ENCODE data around the gene KLK2.

Gene KLK2

GRCh38 chr19:50844296-50844935, 28.8 kb upstream of the KLK2 start:
- no peak for DNase-seq (ENCODE audit: low read depth in 2 of 3, low spot score in 2 of 3)

- DNase-seq (ENCODE audit: low read depth in 2 of 3, low spot score in 2 of 3): no peak
Observed at GRCh38 chr19:50850738-50851137, 22.5 kb upstream of the KLK2 start.

- no peak for DNase-seq (ENCODE audit: low read depth in 2 of 3, low spot score in 2 of 3)
Observed at GRCh38 chr19:50851620-50852019, 21.6 kb upstream of the KLK2 start.

- no peak for DNase-seq (ENCODE audit: low read depth in 2 of 3, low spot score in 2 of 3)
Observed at GRCh38 chr19:50854636-50855410, 18.4 kb upstream of the KLK2 start, which contains the start of gene KLK3. KLK3 (plus strand) TSS chr19:50854915; CDS start chr19:50854956, 41 bp downstream.

GRCh38 chr19:50857366-50857765, 15.9 kb upstream of the KLK2 start:
- DNase-seq (ENCODE audit: low read depth in 2 of 3, low spot score in 2 of 3): no peak

- DNase-seq (ENCODE audit: low read depth in 2 of 3, low spot score in 2 of 3): no peak
Observed at GRCh38 chr19:50858886-50859285, 14.4 kb upstream of the KLK2 start.

- no peak for DNase-seq (ENCODE audit: low read depth in 2 of 3, low spot score in 2 of 3)
Observed at GRCh38 chr19:50859849-50860248, 13.4 kb upstream of the KLK2 start.

GRCh38 chr19:50861010-50861409, 12.2 kb upstream of the KLK2 start:
- DNase-seq (ENCODE audit: low read depth in 2 of 3, low spot score in 2 of 3): no peak

- no peak for DNase-seq (ENCODE audit: low read depth in 2 of 3, low spot score in 2 of 3)
Observed at GRCh38 chr19:50861496-50862286, 11.5 kb upstream of the KLK2 start.

GRCh38 chr19:50869479-50869878, 3.8 kb upstream of the KLK2 start:
- no peak for DNase-seq (ENCODE audit: low read depth in 2 of 3, low spot score in 2 of 3)

GRCh38 chr19:50870417-50871089, 2.7 kb upstream of the KLK2 start:
- no peak for DNase-seq (ENCODE audit: low read depth in 2 of 3, low spot score in 2 of 3)

GRCh38 chr19:50874211-50874610, 972 bp downstream of the KLK2 start:
- DNase-seq (ENCODE audit: low read depth in 2 of 3, low spot score in 2 of 3): no peak

- no peak for DNase-seq (ENCODE audit: low read depth in 2 of 3, low spot score in 2 of 3)
Observed at GRCh38 chr19:50875795-50876422, 2.7 kb downstream of the KLK2 start.

GRCh38 chr19:50876456-50876855, 3.2 kb downstream of the KLK2 start:
- no peak for DNase-seq (ENCODE audit: low read depth in 2 of 3, low spot score in 2 of 3)

- DNase-seq (ENCODE audit: low read depth in 2 of 3, low spot score in 2 of 3): no peak
Observed at GRCh38 chr19:50877338-50877737, 4.1 kb downstream of the KLK2 start.

GRCh38 chr19:50878851-50879250, 5.6 kb downstream of the KLK2 start:
- DNase-seq (ENCODE audit: low read depth in 2 of 3, low spot score in 2 of 3): no peak

- no peak for DNase-seq (ENCODE audit: low read depth in 2 of 3, low spot score in 2 of 3)
Observed at GRCh38 chr19:50880241-50880640, 7.0 kb downstream of the KLK2 start.

GRCh38 chr19:50882188-50882587, 8.9 kb downstream of the KLK2 start:
- no peak for DNase-seq (ENCODE audit: low read depth in 2 of 3, low spot score in 2 of 3)

- no peak for DNase-seq (ENCODE audit: low read depth in 2 of 3, low spot score in 2 of 3)
Observed at GRCh38 chr19:50889638-50890037, 16.4 kb downstream of the KLK2 start.

GRCh38 chr19:50890422-50891252, 17.4 kb downstream of the KLK2 start:
- DNase-seq (ENCODE audit: low read depth in 2 of 3, low spot score in 2 of 3): no peak
